ENCODE results near the gene GNAS.

- TF ChIP-seq FOXA1 (IDR thresholded peaks at IDR 0.05) (no peak), CTCF (IDR thresholded peaks at IDR 0.05; ENCODE audit: low read depth, low read length, missing input control) (no peak), RXRA (IDR thresholded peaks at IDR 0.05) (no peak), HNF4A (conservative IDR thresholded peaks at IDR 0.05) (no peak), EGR1 (IDR thresholded peaks at IDR 0.05; ENCODE audit: low read depth in 2 of 2) (no peak), ZBTB33 (IDR thresholded peaks at IDR 0.05) (no peak), MAX (IDR thresholded peaks at IDR 0.05) (no peak), JUND (IDR thresholded peaks at IDR 0.05) (no peak), GABPA (IDR thresholded peaks at IDR 0.05 in 1 of 2, conservative IDR thresholded peaks at IDR 0.05 in 1 of 2) (no peak)
- TF ChIP-seq, protein P1, sequence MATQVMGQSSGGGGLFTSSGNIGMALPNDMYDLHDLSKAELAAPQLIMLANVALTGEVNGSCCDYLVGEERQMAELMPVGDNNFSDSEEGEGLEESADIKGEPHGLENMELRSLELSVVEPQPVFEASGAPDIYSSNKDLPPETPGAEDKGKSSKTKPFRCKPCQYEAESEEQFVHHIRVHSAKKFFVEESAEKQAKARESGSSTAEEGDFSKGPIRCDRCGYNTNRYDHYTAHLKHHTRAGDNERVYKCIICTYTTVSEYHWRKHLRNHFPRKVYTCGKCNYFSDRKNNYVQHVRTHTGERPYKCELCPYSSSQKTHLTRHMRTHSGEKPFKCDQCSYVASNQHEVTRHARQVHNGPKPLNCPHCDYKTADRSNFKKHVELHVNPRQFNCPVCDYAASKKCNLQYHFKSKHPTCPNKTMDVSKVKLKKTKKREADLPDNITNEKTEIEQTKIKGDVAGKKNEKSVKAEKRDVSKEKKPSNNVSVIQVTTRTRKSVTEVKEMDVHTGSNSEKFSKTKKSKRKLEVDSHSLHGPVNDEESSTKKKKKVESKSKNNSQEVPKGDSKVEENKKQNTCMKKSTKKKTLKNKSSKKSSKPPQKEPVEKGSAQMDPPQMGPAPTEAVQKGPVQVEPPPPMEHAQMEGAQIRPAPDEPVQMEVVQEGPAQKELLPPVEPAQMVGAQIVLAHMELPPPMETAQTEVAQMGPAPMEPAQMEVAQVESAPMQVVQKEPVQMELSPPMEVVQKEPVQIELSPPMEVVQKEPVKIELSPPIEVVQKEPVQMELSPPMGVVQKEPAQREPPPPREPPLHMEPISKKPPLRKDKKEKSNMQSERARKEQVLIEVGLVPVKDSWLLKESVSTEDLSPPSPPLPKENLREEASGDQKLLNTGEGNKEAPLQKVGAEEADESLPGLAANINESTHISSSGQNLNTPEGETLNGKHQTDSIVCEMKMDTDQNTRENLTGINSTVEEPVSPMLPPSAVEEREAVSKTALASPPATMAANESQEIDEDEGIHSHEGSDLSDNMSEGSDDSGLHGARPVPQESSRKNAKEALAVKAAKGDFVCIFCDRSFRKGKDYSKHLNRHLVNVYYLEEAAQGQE (IDR thresholded peaks at IDR 0.05): no peak
These were observed 36.8 kb downstream of the GNAS start for GRCh38 chr20:58889334-58889760.

Measured in liver (tissue), 3 donors.